Stomach (tissue), 4 donors: ENCODE data around the gene HOXC4.

Source experiments
- EP300 ChIP-seq: sonication (generic); formaldehyde crosslinking; IDR thresholded peaks from one replicate; pipeline ENCODE4 v1.6.1; 2017; ENCODE audit warnings: antibody characterized with exemption
- POLR2A ChIP-seq, 4 donors: fragments of 450-650 bp; IDR thresholded peaks; one replicate each; pipeline ENCODE4 v1.6.1; 2016; ENCODE audit warnings: antibody characterized with exemption in 4 of 4, control low read depth in 2 of 4, mild to moderate bottlenecking in 1 of 4, moderate library complexity in 1 of 4
- POLR2AphosphoS5 ChIP-seq, 3 donors: sonication (generic); formaldehyde crosslinking; IDR thresholded peaks; one replicate each; pipeline ENCODE4 v1.6.1; 2016; ENCODE audit warnings: antibody characterized with exemption in 3 of 3
- TF ChIP-seq, protein P1 (sequence below), 7 experiments: fragments of 450-650 bp in 4 of 7; fragments of 200-600 bp in 3 of 7; sonication (generic) in 3 of 7; IDR thresholded peaks; one replicate each; pipeline ENCODE4 v1.5.1; 2016 to 2019; ENCODE audit warnings: antibody characterized with exemption in 7 of 7, control low read depth in 2 of 7, mild to moderate bottlenecking in 1 of 7

DNA sequence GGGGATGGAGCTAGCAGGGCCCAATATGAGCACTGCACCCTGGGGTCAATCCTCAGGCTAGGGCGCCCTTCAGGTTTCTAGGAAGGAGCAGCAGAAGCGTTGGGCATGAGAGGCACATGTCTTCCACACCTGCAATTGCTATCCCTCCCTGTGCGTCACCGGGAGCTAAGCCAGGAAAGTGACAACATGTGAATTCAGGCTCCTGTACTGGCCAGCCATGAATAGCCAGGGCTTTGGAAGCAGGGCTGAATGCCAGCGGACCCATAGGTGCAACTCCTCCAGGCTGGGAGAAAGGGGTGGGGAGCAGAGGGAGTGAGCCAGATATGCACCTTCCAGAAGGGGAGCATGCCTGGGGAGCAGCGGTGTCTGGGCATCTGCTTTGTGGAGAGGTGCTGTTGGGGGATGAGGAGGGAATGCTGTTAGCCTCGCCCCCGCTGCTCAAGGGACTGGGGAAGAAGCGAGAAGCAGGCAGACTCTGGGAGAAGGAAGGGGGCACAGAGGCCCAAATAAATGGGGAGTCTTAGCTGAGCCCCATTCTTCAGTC, 14.7 kb upstream of the HOXC4 start:
- TF ChIP-seq, protein P1, sequence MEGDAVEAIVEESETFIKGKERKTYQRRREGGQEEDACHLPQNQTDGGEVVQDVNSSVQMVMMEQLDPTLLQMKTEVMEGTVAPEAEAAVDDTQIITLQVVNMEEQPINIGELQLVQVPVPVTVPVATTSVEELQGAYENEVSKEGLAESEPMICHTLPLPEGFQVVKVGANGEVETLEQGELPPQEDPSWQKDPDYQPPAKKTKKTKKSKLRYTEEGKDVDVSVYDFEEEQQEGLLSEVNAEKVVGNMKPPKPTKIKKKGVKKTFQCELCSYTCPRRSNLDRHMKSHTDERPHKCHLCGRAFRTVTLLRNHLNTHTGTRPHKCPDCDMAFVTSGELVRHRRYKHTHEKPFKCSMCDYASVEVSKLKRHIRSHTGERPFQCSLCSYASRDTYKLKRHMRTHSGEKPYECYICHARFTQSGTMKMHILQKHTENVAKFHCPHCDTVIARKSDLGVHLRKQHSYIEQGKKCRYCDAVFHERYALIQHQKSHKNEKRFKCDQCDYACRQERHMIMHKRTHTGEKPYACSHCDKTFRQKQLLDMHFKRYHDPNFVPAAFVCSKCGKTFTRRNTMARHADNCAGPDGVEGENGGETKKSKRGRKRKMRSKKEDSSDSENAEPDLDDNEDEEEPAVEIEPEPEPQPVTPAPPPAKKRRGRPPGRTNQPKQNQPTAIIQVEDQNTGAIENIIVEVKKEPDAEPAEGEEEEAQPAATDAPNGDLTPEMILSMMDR (IDR thresholded peaks at IDR 0.05): no peak
- no peak for TF ChIP-seq EP300
- no peak for TF ChIP-seq POLR2AphosphoS5 (IDR thresholded peaks at IDR 0.05)
- TF ChIP-seq POLR2A (IDR thresholded peaks at IDR 0.05): no peak
